DOHH2 (cell line): ENCODE measurements around the gene IL27RA.

Source experiments
- H3F3A ChIP-seq: fragments of 200-600 bp; sonication (generic), shearing (Covaris generic); 2 replicates; pipeline ENCODE4 v1.6.0; 2016; ENCODE audit warnings: antibody characterized with exemption, mild to moderate bottlenecking; ENCODE audit not compliant: control insufficient read depth, insufficient read depth
- H3K27ac ChIP-seq: fragments of 200-600 bp; sonication (generic); 2 replicates; pipeline ENCODE4 v1.5.1; 2014; ENCODE audit warnings: low read depth, mild to moderate bottlenecking, low read length, moderate library complexity
- H3K27me3 ChIP-seq: fragments of 200-600 bp; sonication (generic); 2 replicates; pipeline ENCODE4 v1.6.1; 2014; ENCODE audit warnings: mild to moderate bottlenecking, low read length, mixed read lengths; ENCODE audit not compliant: control insufficient read depth
- H3K36me3 ChIP-seq: fragments of 200-600 bp; sonication (generic); 2 replicates; pipeline ENCODE4 v1.6.1; 2014; ENCODE audit warnings: mild to moderate bottlenecking, low read length, moderate library complexity, mixed read lengths; ENCODE audit not compliant: control insufficient read depth
- H3K4me1 ChIP-seq: fragments of 200-600 bp; sonication (generic); 2 replicates; pipeline ENCODE4 v1.6.1; 2014; ENCODE audit warnings: mild to moderate bottlenecking, low read length, mixed read lengths; ENCODE audit not compliant: control insufficient read depth
- H3K4me2 ChIP-seq: fragments of 200-600 bp; sonication (generic); 2 replicates; pipeline ENCODE4 v1.6.0; 2014; ENCODE audit warnings: mild to moderate bottlenecking, low read length, moderate library complexity
- H3K4me3 ChIP-seq: fragments of 200-600 bp; sonication (generic); 2 replicates; pipeline ENCODE4 v1.5.1; 2014; ENCODE audit warnings: mild to moderate bottlenecking, low read length, mixed read lengths
- H3K79me2 ChIP-seq: fragments of 200-600 bp; sonication (generic); 2 replicates; pipeline ENCODE4 v1.6.1; 2014; ENCODE audit warnings: mild to moderate bottlenecking, low read length, mixed read lengths; ENCODE audit not compliant: control insufficient read depth
- H3K9me2 ChIP-seq: fragments of 200-600 bp; sonication (generic); replicated peaks from 2 replicates; pipeline ENCODE4 v1.6.1; 2014; ENCODE audit warnings: mild to moderate bottlenecking, low read length, mixed read lengths; ENCODE audit not compliant: control insufficient read depth
- H3K9me3 ChIP-seq: fragments of 200-600 bp; sonication (generic); 2 replicates; pipeline ENCODE4 v1.6.1; 2014; ENCODE audit warnings: antibody characterized with exemption, low read length, mixed read lengths; ENCODE audit not compliant: control insufficient read depth, insufficient read depth
- H4K20me1 ChIP-seq: fragments of 200-600 bp; sonication (generic); 2 replicates; pipeline ENCODE4 v1.6.0; 2014; ENCODE audit warnings: low read depth, mild to moderate bottlenecking, antibody characterized with exemption, low read length, moderate library complexity; ENCODE audit not compliant: control insufficient read depth, insufficient read depth
- CTCF ChIP-seq: fragments of 200-600 bp; sonication (generic); IDR thresholded peaks from one replicate; pipeline ENCODE4 v1.5.1; 2014; ENCODE audit warnings: antibody characterized with exemption, mild to moderate bottlenecking, low read depth, low read length; ENCODE audit not compliant: poor library complexity, severe bottlenecking
- EZH2phosphoT487 ChIP-seq: fragments of 200-600 bp; sonication (generic); IDR thresholded peaks from 2 replicates; pipeline ENCODE4 v1.6.1; 2017; ENCODE audit warnings: borderline replicate concordance, mild to moderate bottlenecking, antibody characterized with exemption, low read length, moderate library complexity, mixed read lengths

Gene IL27RA

GRCh38 chr19:13985771-13986347 is 45.7 kb upstream of the IL27RA start:
- TF ChIP-seq CTCF, result no peak
- no peak for TF ChIP-seq EZH2phosphoT487
- H4K20me1 ChIP-seq, result no peaks in the 10 kb centered on the region
- peaks cover 7% of the 10 kb centered on the region; the same call in 1 of the 2 replicates for H3K79me2 ChIP-seq
- H3K27ac ChIP-seq, result peak overlapping the region; percentile 85
- peaks cover 20% of the 10 kb centered on the region for H3K36me3 ChIP-seq
- H3K4me3 ChIP-seq, result peak overlapping the region; percentile 68
- no peaks in the 10 kb centered on the region for H3K9me2 ChIP-seq
- H3F3A ChIP-seq, result peaks cover 23% of the 10 kb centered on the region
- H3K4me2 ChIP-seq, result peak overlapping the region; percentile 85
- H3K4me1 ChIP-seq, result peaks cover 73% of the 10 kb centered on the region
- H3K9me3 ChIP-seq, result no peaks in the 10 kb centered on the region
- no peaks in the 10 kb centered on the region for H3K27me3 ChIP-seq

GRCh38 chr19:13986348-13986904 is 45.1 kb upstream of the IL27RA start:
- peaks cover 72% of the 10 kb centered on the region for H3K4me1 ChIP-seq
- peaks cover 23% of the 10 kb centered on the region for H3F3A ChIP-seq
- H3K27ac ChIP-seq, result peak overlapping the region; percentile 85
- TF ChIP-seq EZH2phosphoT487 (no peak), CTCF (no peak)
- H4K20me1 ChIP-seq, result no peaks in the 10 kb centered on the region
- peak overlapping the region; percentile 68 for H3K4me3 ChIP-seq
- H3K27me3 ChIP-seq, result no peaks in the 10 kb centered on the region
- H3K36me3 ChIP-seq, result peaks cover 20% of the 10 kb centered on the region
- no peaks in the 10 kb centered on the region for H3K9me2 ChIP-seq
- H3K79me2 ChIP-seq, result peaks cover 7% of the 10 kb centered on the region; the same call in 1 of the 2 replicates
- peak overlapping the region; percentile 85 for H3K4me2 ChIP-seq
- no peaks in the 10 kb centered on the region for H3K9me3 ChIP-seq

- H3K4me1 ChIP-seq, result peaks cover 63% of the 10 kb centered on the region
- peak overlapping the region; percentile 85 for H3K27ac ChIP-seq
- H3K4me3 ChIP-seq, result peak overlapping the region; percentile 58
- TF ChIP-seq CTCF (no peak), EZH2phosphoT487 (no peak)
- H4K20me1 ChIP-seq, result no peaks in the 10 kb centered on the region
- H3K79me2 ChIP-seq, result peaks cover 7% of the 10 kb centered on the region; the same call in 1 of the 2 replicates
- H3F3A ChIP-seq, result peaks cover 23% of the 10 kb centered on the region
- peaks cover 20% of the 10 kb centered on the region for H3K36me3 ChIP-seq
- peak overlapping the region; percentile 85 for H3K4me2 ChIP-seq
- no peaks in the 10 kb centered on the region for H3K9me3 ChIP-seq
- no peaks in the 10 kb centered on the region for H3K9me2 ChIP-seq
- no peaks in the 10 kb centered on the region for H3K27me3 ChIP-seq
Observed at GRCh38 chr19:13987101-13987890, 44.3 kb upstream of the IL27RA start.
